ENCODE results near the gene SEC11A.
A peak's percentile ranks its signal among the peaks of the same experiment; 100 is the strongest.
"Not testable (repeated sequence)": the region's sequence is repeated elsewhere in the genome, so short reads cannot be mapped to it uniquely, and the experiment has no call there.

The SEC11A gene

GRCh38 chr15:84716036-84716732, at the start of gene SEC11A:
Gene SEC11A (minus strand): TSS chr15:84716139. CDS start chr15:84716075, 64 bp downstream.
- Mint-ChIP-seq H3K9me3 (no peaks in the 10 kb centered on the region), H3K4me1 (ENCODE audit: low read depth) (peaks cover 51% of the 10 kb centered on the region), H3K27ac (peak within 1 kb of the TSS; percentile 91), H3K36me3 (ENCODE audit: low read depth) (peaks cover 14% of the 10 kb centered on the region), H3K4me3 (peak within 1 kb of the TSS; percentile 93), H3K27me3 (no peaks in the 10 kb centered on the region)

- no peaks in the 10 kb centered on the region for H3K9me3 Mint-ChIP-seq
- H3K36me3 Mint-ChIP-seq (ENCODE audit: low read depth): peaks cover 34% of the 10 kb centered on the region
- H3K4me1 Mint-ChIP-seq (ENCODE audit: low read depth): peaks cover 13% of the 10 kb centered on the region
- no peak overlapping the region for H3K27ac Mint-ChIP-seq
- H3K27me3 Mint-ChIP-seq: no peaks in the 10 kb centered on the region
- H3K4me3 Mint-ChIP-seq: no peak overlapping the region
These were observed 49.7 kb upstream of the SEC11A start for GRCh38 chr15:84765675-84766074.

GRCh38 chr15:84764989-84765388, 49.0 kb upstream of the SEC11A start:
- H3K36me3 Mint-ChIP-seq (ENCODE audit: low read depth): peaks cover 32% of the 10 kb centered on the region
- H3K9me3 Mint-ChIP-seq: no peaks in the 10 kb centered on the region
- no peaks in the 10 kb centered on the region for H3K27me3 Mint-ChIP-seq
- peak overlapping the region; percentile 9 for H3K27ac Mint-ChIP-seq
- peaks cover 12% of the 10 kb centered on the region for H3K4me1 Mint-ChIP-seq (ENCODE audit: low read depth)
- no peak overlapping the region for H3K4me3 Mint-ChIP-seq

GRCh38 chr15:84764585-84764984, 48.6 kb upstream of the SEC11A start:
- H3K4me3 Mint-ChIP-seq: no peak overlapping the region
- peaks cover 12% of the 10 kb centered on the region for H3K4me1 Mint-ChIP-seq (ENCODE audit: low read depth)
- H3K9me3 Mint-ChIP-seq: no peaks in the 10 kb centered on the region
- H3K36me3 Mint-ChIP-seq (ENCODE audit: low read depth): peaks cover 31% of the 10 kb centered on the region
- no peaks in the 10 kb centered on the region for H3K27me3 Mint-ChIP-seq
- H3K27ac Mint-ChIP-seq: peak overlapping the region; percentile 9

GRCh38 chr15:84762840-84763572, 47.1 kb upstream of the SEC11A start:
- no peaks in the 10 kb centered on the region for H3K9me3 Mint-ChIP-seq
- no peak overlapping the region for H3K27ac Mint-ChIP-seq

GRCh38 chr15:84761607-84762131, 45.7 kb upstream of the SEC11A start:
- no peak overlapping the region for H3K4me3 Mint-ChIP-seq
- no peaks in the 10 kb centered on the region for H3K9me3 Mint-ChIP-seq

More at GRCh38 chr15:84762840-84763572, 47.1 kb upstream of the SEC11A start:
- no peaks in the 10 kb centered on the region for H3K27me3 Mint-ChIP-seq
- H3K36me3 Mint-ChIP-seq (ENCODE audit: low read depth): peaks cover 27% of the 10 kb centered on the region
- no peak overlapping the region for H3K4me3 Mint-ChIP-seq
- peaks cover 8% of the 10 kb centered on the region for H3K4me1 Mint-ChIP-seq (ENCODE audit: low read depth)

GRCh38 chr15:84760219-84760618, 44.3 kb upstream of the SEC11A start:
- no peaks in the 10 kb centered on the region for H3K9me3 Mint-ChIP-seq

More at GRCh38 chr15:84761607-84762131, 45.7 kb upstream of the SEC11A start:
- Mint-ChIP-seq H3K27ac (no peak overlapping the region), H3K36me3 (ENCODE audit: low read depth) (peaks cover 21% of the 10 kb centered on the region), H3K27me3 (no peaks in the 10 kb centered on the region), H3K4me1 (ENCODE audit: low read depth) (peaks cover 15% of the 10 kb centered on the region)

GRCh38 chr15:84759018-84759417, 43.1 kb upstream of the SEC11A start:
- Mint-ChIP-seq H3K27me3 (no peaks in the 10 kb centered on the region), H3K27ac (peak overlapping the region; percentile 61), H3K4me3 (no peak overlapping the region), H3K36me3 (ENCODE audit: low read depth) (peaks cover 10% of the 10 kb centered on the region), H3K9me3 (no peaks in the 10 kb centered on the region), H3K4me1 (ENCODE audit: low read depth) (peaks cover 28% of the 10 kb centered on the region)

More at GRCh38 chr15:84760219-84760618, 44.3 kb upstream of the SEC11A start:
- no peaks in the 10 kb centered on the region for H3K27me3 Mint-ChIP-seq
- H3K36me3 Mint-ChIP-seq (ENCODE audit: low read depth): peaks cover 16% of the 10 kb centered on the region
- H3K27ac Mint-ChIP-seq: no peak overlapping the region
- H3K4me1 Mint-ChIP-seq (ENCODE audit: low read depth): peaks cover 28% of the 10 kb centered on the region
- no peak overlapping the region for H3K4me3 Mint-ChIP-seq

GRCh38 chr15:84755736-84756527, 40.0 kb upstream of the SEC11A start:
- Mint-ChIP-seq H3K36me3 (ENCODE audit: low read depth) (peaks cover 26% of the 10 kb centered on the region), H3K4me3 (no peak overlapping the region), H3K27me3 (no peaks in the 10 kb centered on the region), H3K4me1 (ENCODE audit: low read depth) (peaks cover 56% of the 10 kb centered on the region), H3K27ac (no peak overlapping the region), H3K9me3 (no peaks in the 10 kb centered on the region)

GRCh38 chr15:84754889-84755288, 39.0 kb upstream of the SEC11A start:
- H3K9me3 Mint-ChIP-seq, H3K27me3 Mint-ChIP-seq, H3K4me3 Mint-ChIP-seq, H3K27ac Mint-ChIP-seq: not testable (repeated sequence)
- peaks cover 66% of the 10 kb centered on the region for H3K4me1 Mint-ChIP-seq (ENCODE audit: low read depth)
- peaks cover 28% of the 10 kb centered on the region for H3K36me3 Mint-ChIP-seq (ENCODE audit: low read depth)

- Mint-ChIP-seq H3K27ac (no peak overlapping the region), H3K9me3 (no peaks in the 10 kb centered on the region), H3K4me3 (no peak overlapping the region), H3K36me3 (ENCODE audit: low read depth) (peaks cover 30% of the 10 kb centered on the region), H3K27me3 (no peaks in the 10 kb centered on the region), H3K4me1 (ENCODE audit: low read depth) (peaks cover 76% of the 10 kb centered on the region)
These were observed 36.8 kb upstream of the SEC11A start for GRCh38 chr15:84752700-84753099.

- peak overlapping the region; percentile 1 for H3K4me3 Mint-ChIP-seq
- no peaks in the 10 kb centered on the region for H3K9me3 Mint-ChIP-seq
- H3K36me3 Mint-ChIP-seq (ENCODE audit: low read depth): peaks cover 30% of the 10 kb centered on the region
These were observed 36.3 kb upstream of the SEC11A start for GRCh38 chr15:84752195-84752594.

GRCh38 chr15:84751721-84752120, 35.8 kb upstream of the SEC11A start:
- H3K4me3 Mint-ChIP-seq: not testable (repeated sequence)
- peaks cover 76% of the 10 kb centered on the region for H3K4me1 Mint-ChIP-seq (ENCODE audit: low read depth)

More at GRCh38 chr15:84752195-84752594, 36.3 kb upstream of the SEC11A start:
- no peak overlapping the region for H3K27ac Mint-ChIP-seq
- H3K27me3 Mint-ChIP-seq: no peaks in the 10 kb centered on the region
- H3K4me1 Mint-ChIP-seq (ENCODE audit: low read depth): peaks cover 79% of the 10 kb centered on the region

GRCh38 chr15:84750583-84751092, 34.7 kb upstream of the SEC11A start:
- Mint-ChIP-seq H3K27me3 (no peaks in the 10 kb centered on the region), H3K27ac (peak overlapping the region; percentile 84), H3K9me3 (no peaks in the 10 kb centered on the region), H3K36me3 (ENCODE audit: low read depth) (peaks cover 26% of the 10 kb centered on the region), H3K4me3 (peak overlapping the region; percentile 96), H3K4me1 (ENCODE audit: low read depth) (peaks cover 75% of the 10 kb centered on the region)

More at GRCh38 chr15:84751721-84752120, 35.8 kb upstream of the SEC11A start:
- not testable (repeated sequence) for H3K27ac Mint-ChIP-seq, H3K27me3 Mint-ChIP-seq, H3K9me3 Mint-ChIP-seq
- peaks cover 30% of the 10 kb centered on the region for H3K36me3 Mint-ChIP-seq (ENCODE audit: low read depth)
